SU-DHL-6 (cell line): ENCODE data around the gene CD109.

Experiments used
- H2AFZ ChIP-seq: fragments of 200-600 bp; sonication (generic); 2 replicates; pipeline ENCODE4 v1.6.1; 2014; ENCODE audit warnings: low read depth, mild to moderate bottlenecking, moderate library complexity, mixed read lengths, antibody characterized with exemption, low read length; ENCODE audit not compliant: severe bottlenecking
- H3F3A ChIP-seq: fragments of 200-600 bp; shearing (Covaris generic); 2 replicates; pipeline ENCODE4 v1.6.0; 2016; ENCODE audit warnings: antibody characterized with exemption, mild to moderate bottlenecking; ENCODE audit not compliant: insufficient read depth
- H3K27ac ChIP-seq: fragments of 200-600 bp; sonication (generic); 2 replicates; pipeline ENCODE4 v1.5.1; 2016; ENCODE audit warnings: low read depth, mild to moderate bottlenecking, low read length, moderate library complexity, mixed read lengths
- H3K27me3 ChIP-seq: fragments of 200-600 bp; sonication (generic), shearing (Covaris generic); 2 replicates; pipeline ENCODE4 v1.6.0; 2014; ENCODE audit warnings: mild to moderate bottlenecking, low read length
- H3K36me3 ChIP-seq: fragments of 200-600 bp; sonication (generic); 2 replicates; pipeline ENCODE4 v1.6.1; 2014; ENCODE audit warnings: mild to moderate bottlenecking, low read length, mixed read lengths
- H3K4me2 ChIP-seq: fragments of 300-600, 200-600 bp; shearing (Covaris generic), sonication (generic); 2 replicates; pipeline ENCODE4 v1.6.0; 2014; ENCODE audit warnings: low read length, low read depth, mild to moderate bottlenecking; ENCODE audit not compliant: poor library complexity, severe bottlenecking
- H3K4me3 ChIP-seq: fragments of 200-600 bp; sonication (generic); 2 replicates; pipeline ENCODE4 v1.5.1; 2014; ENCODE audit warnings: antibody characterized with exemption, low read length, mild to moderate bottlenecking, mixed read lengths; ENCODE audit not compliant: insufficient read depth, poor library complexity, severe bottlenecking
- H3K79me2 ChIP-seq: fragments of 200-600 bp; sonication (generic); 2 replicates; pipeline ENCODE4 v1.6.1; 2014; ENCODE audit warnings: mild to moderate bottlenecking, low read length, moderate library complexity; ENCODE audit not compliant: insufficient read depth
- H3K9ac ChIP-seq: fragments of 200-600 bp; sonication (generic); 2 replicates; pipeline ENCODE4 v1.7.0; 2014; ENCODE audit warnings: mild to moderate bottlenecking, low read length
- H3K9me2 ChIP-seq: fragments of 200-600 bp; sonication (generic); replicated peaks from 2 replicates; pipeline ENCODE4 v1.6.1; 2014; ENCODE audit warnings: low read length; ENCODE audit not compliant: insufficient read depth
- H3K9me3 ChIP-seq: fragments of 200-600 bp; sonication (generic); 2 replicates; pipeline ENCODE4 v1.6.1; 2014; ENCODE audit warnings: low read length, mixed read lengths; ENCODE audit not compliant: insufficient read depth
- H4K20me1 ChIP-seq: fragments of 200-600 bp; sonication (generic); 2 replicates; pipeline ENCODE4 v1.6.1; 2014; ENCODE audit warnings: low read depth, mild to moderate bottlenecking, antibody characterized with exemption, low read length, moderate library complexity, mixed read lengths
- CTCF ChIP-seq: fragments of 200-600 bp; sonication (generic); IDR thresholded peaks from one replicate; pipeline ENCODE4 v1.5.1; 2017; ENCODE audit warnings: antibody characterized with exemption, mild to moderate bottlenecking, low read length, moderate library complexity; ENCODE audit not compliant: insufficient read depth, poor library complexity, severe bottlenecking
- EZH2phosphoT487 ChIP-seq: fragments of 200-600 bp; sonication (generic), shearing (Covaris generic); conservative IDR thresholded peaks from 2 replicates; pipeline ENCODE4 v1.6.1; 2018; ENCODE audit warnings: mild to moderate bottlenecking, antibody characterized with exemption, low read length, moderate library complexity, mixed read lengths

The CD109 gene

DNA sequence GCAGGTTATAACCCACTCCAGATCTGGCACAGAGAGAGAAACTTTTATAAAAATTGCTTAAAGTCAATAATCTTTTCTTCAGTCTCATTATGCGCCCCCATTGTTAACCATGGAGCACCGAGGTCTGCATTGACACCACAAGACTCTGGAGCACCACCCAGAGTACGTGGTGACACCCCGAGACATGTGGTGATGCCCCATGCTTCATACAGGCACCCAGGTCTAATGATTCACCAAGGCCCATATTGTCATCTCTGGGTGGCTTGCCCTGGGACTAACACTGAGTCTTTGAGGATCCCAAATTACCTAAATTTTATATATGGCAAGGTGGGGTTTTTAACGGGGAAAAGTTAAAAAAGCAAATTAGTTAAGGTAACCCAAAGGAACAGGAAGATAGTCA is 31.1 kb downstream of the CD109 start:
- Histone ChIP-seq H2AFZ (no peak overlapping the region), H3K4me2 (no peak overlapping the region), H4K20me1 (no peaks in the 10 kb centered on the region), H3K27me3 (no peaks in the 10 kb centered on the region), H3K9me3 (no peaks in the 10 kb centered on the region), H3F3A (no peaks in the 10 kb centered on the region), H3K4me3 (no peak overlapping the region), H3K27ac (no peak overlapping the region), H3K9ac (no peak overlapping the region), H3K36me3 (no peaks in the 10 kb centered on the region), H3K9me2 (no peaks in the 10 kb centered on the region), H3K79me2 (no peaks in the 10 kb centered on the region)
- TF ChIP-seq EZH2phosphoT487 (no peak), CTCF (no peak)

- TF ChIP-seq EZH2phosphoT487 (no peak), CTCF (no peak)
- Histone ChIP-seq H3K9ac (no peak overlapping the region), H2AFZ (no peak overlapping the region), H3K4me3 (no peak overlapping the region), H3K27me3 (no peaks in the 10 kb centered on the region), H4K20me1 (no peaks in the 10 kb centered on the region), H3K36me3 (no peaks in the 10 kb centered on the region), H3K27ac (no peak overlapping the region), H3K9me3 (no peaks in the 10 kb centered on the region), H3K4me2 (no peak overlapping the region), H3K79me2 (no peaks in the 10 kb centered on the region), H3K9me2 (no peaks in the 10 kb centered on the region), H3F3A (no peaks in the 10 kb centered on the region)
Observed at GRCh38 chr6:73728548-73729205, 32.7 kb downstream of the CD109 start.

DNA sequence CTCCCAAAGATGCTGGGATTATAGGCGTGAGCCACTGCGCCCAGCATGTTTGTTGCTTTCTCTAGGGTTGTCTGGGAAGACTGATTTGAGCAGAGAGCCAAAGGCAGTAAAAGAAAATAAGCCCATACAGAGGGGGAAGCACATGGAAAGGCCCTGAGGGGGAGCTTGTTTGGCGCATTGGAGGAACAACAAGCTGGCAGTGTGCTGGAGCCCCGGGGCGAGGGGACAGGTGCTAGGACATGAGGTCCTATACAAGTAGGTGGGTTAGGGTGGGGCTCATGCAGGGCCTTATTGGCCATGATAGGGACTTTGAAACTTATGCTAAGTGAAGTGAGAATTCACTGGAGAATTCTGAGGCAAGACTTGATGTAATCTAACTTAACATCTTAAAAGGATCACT is 35.3 kb downstream of the CD109 start:
- H2AFZ ChIP-seq = no peak overlapping the region
- H3K27ac ChIP-seq = no peak overlapping the region
- no peaks in the 10 kb centered on the region for H3K36me3 ChIP-seq
- H3K79me2 ChIP-seq = no peaks in the 10 kb centered on the region
- TF ChIP-seq EZH2phosphoT487 = no peak
- no peak for TF ChIP-seq CTCF
- no peaks in the 10 kb centered on the region for H3K9me3 ChIP-seq
- no peaks in the 10 kb centered on the region for H3K9me2 ChIP-seq
- no peak overlapping the region for H3K4me3 ChIP-seq
- H4K20me1 ChIP-seq = no peaks in the 10 kb centered on the region
- no peak overlapping the region for H3K4me2 ChIP-seq
- no peaks in the 10 kb centered on the region for H3F3A ChIP-seq
- no peaks in the 10 kb centered on the region for H3K27me3 ChIP-seq
- H3K9ac ChIP-seq = no peak overlapping the region
